NCI-H1105 treated with DMSO at 0.1 percent for 48 hours (cell line): Measurements from ENCODE around the gene OR2T27.
"Not testable (repeated sequence)": the region's sequence is repeated elsewhere in the genome, so short reads cannot be mapped to it uniquely, and the experiment has no call there.

ENCODE experiments used
- DNase-seq: peaks from one replicate; lab custom pipeline; 2025; lab: John Stamatoyannopoulos, UW

Gene OR2T27

GRCh38 chr1:248640906-248641305 lies 14.4 kb downstream of the OR2T27 start:
- not testable (repeated sequence) for DNase-seq

DNA sequence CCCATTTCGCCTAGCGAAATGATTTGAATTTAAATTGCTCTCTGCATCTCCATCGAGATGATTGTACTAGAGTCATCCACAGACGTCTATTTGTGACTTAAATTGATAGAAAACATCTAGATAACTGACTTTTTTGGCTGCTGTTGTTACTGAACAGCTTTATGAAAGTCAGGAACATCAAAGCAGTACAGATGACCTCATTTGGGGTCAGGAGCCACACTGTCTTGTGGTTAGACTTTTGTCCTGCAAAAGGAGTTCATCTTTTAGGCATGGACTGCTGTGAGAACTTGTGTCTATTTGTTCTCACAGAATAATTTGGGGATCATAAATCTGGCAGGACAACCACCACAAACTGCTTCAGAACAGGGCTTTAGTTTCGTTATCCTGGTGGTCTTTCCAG lies 15.7 kb downstream of the OR2T27 start:
- not testable (repeated sequence) for DNase-seq

DNA sequence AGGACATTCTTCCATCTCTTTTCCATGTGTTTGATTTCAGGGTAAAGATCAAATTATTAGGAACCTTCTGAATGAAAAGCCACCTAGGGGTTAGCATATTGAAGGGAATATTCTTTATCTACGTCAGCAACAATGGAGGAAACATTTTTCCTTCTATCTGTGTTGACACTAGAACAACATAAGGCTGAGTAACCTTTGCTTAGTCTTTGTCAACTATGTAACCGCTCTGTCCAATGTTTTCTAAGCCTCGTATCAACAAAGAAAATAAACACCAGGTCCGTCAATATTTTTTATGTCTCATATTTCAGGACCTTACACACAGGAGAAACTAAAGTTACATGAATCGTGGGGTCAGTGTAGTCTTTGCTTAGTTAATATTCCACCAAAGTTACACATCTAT lies 18.7 kb downstream of the OR2T27 start:
- not testable (repeated sequence) for DNase-seq

DNA sequence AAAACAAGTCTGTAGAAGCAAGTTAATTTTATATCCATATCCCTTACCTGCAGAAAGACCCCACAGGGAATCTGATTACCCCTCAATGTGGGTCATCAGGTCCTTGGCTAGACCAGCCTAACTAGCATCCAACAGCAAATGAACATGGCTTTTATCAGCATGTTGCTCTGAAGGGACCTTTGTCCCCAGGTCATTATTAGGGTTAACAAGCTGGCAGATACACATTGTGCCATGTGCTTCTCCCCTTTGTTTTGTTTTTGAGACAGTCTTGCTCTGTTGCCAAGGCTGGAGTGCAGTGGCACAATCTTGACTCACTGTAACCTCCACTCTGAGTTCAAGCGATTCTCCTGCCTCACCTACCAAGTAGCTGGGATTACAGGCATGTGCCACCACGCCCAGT lies 20.3 kb downstream of the OR2T27 start, which contains the start of gene OR2T11:
OR2T11 (minus strand) TSS at position 101 of the 400 bp plus-strand sequence. CDS start 7,963 bp downstream, outside the sequence.
- not testable (repeated sequence) for DNase-seq

- DNase-seq = no peak
Observed at GRCh38 chr1:248631354-248632008, 23.8 kb downstream of the OR2T27 start.

DNA sequence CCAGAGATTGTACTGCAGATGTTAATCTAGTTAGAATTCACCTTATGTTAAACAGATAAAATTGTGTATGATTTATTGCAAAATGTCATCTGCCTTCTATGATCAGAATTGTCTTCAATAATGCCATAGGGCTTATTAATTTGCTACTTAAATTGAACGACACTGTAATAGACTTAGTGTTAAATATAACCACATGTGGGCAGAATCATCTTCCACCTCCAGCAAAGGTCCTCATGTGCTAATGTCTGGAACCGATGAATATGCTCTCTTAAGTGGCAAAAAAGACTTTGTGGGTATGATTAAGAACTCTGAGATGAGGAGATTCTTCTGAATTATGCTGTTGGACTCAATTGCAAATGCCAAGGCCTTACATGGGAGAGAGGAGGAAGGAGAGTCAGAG lies 24.8 kb downstream of the OR2T27 start:
- DNase-seq = no peak

GRCh38 chr1:248627971-248628844 lies 27.1 kb downstream of the OR2T27 start:
- DNase-seq = no peak

- no peak for DNase-seq
Observed at GRCh38 chr1:248625971-248626370, 29.4 kb downstream of the OR2T27 start.

DNA sequence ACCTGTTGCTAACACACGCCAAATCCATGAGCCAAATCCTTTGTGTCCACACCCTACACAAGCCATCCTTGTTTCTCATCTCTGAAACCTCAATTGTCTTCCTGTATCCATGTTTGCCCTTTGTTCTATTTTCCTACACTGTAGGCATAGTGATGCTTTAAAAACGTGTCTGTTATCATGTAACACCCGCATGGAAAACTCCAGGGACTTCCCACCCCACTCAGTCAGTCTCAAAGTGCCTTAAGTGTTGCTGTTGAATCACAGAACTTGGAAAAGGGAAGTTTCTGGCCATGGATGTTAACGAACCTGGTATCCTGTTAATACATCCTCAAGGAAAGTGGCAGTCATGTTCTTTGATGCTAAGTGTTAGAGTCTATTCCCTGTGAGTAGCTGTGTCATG lies 30.2 kb downstream of the OR2T27 start:
- DNase-seq = no peak

GRCh38 chr1:248622570-248623001 lies 32.7 kb downstream of the OR2T27 start:
- peak; percentile 15 for DNase-seq

GRCh38 chr1:248621770-248622169 lies 33.6 kb downstream of the OR2T27 start:
- DNase-seq = no peak

DNA sequence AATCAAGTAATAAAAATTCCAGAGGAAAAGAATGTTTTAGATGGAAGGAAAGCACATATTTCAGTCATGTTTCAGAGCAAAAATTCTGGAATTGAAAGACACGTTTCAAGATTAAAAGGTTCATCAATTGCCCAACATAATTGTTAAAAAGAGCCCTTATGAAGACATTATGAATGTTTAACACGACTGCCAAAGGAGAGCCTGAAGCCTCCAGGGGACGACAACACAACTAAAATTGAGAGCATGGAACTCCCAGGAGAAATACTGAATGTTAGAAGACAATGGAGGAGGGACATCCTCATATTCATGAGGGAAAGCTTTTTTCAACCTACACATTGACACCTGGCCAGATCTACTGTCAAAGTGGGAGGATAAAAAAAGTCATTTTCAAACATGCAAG lies 36.5 kb downstream of the OR2T27 start:
- DNase-seq = peak; percentile 34

- no peak for DNase-seq
Observed at GRCh38 chr1:248618119-248618518, 37.2 kb downstream of the OR2T27 start.

GRCh38 chr1:248613742-248614141 lies 41.6 kb downstream of the OR2T27 start:
- DNase-seq = no peak

- no peak for DNase-seq
Observed at GRCh38 chr1:248611883-248612414, 43.4 kb downstream of the OR2T27 start.

- no peak for DNase-seq
Observed at GRCh38 chr1:248610301-248610700, 45.0 kb downstream of the OR2T27 start.
